ENCODE measurements around the gene NCS1. TPM values are rescaled to one million over a fixed set of nuclear protein-coding genes. Genes with fewer than 3 reads are reported as not detected.

NCS1 gene
- total and polyA plus RNA-seq, 2 of the 8 experiments (the other 6 are each of a cell fraction or from before 2014, with no cell fraction given): 34.7 to 47.6 TPM

- TF ChIP-seq TAF7 (optimal IDR thresholded peaks at IDR 0.05; ENCODE audit: borderline replicate concordance, low read depth, low read length): no peak
- no peak for TF ChIP-seq NRF1 (IDR thresholded peaks at IDR 0.05; ENCODE audit: low read depth, low read length)
- TF ChIP-seq RXRA (IDR thresholded peaks at IDR 0.05; ENCODE audit: insufficient read depth, low read depth, low read length): no peak
- no peak for TF ChIP-seq FOSL1 (IDR thresholded peaks at IDR 0.05; ENCODE audit: insufficient read depth, low read depth, low read length)
Observed at GRCh38 chr9:130232899-130233586, 60.8 kb downstream of the NCS1 start (continued).

Data from H1 (cell line).